H9 (cell line): ENCODE data around the gene OR8B8. TPM values are rescaled to one million over a fixed set of nuclear protein-coding genes. Genes with fewer than 3 reads are reported as not detected.
"Not testable (repeated sequence)": the region's sequence is repeated elsewhere in the genome, so short reads cannot be mapped to it uniquely, and the experiment has no call there.

Source experiments
- DNase-seq: peaks from one replicate; pipeline ENCODE4 v3.0.0-alpha.2; 2017
- H2AFZ ChIP-seq: one replicate; pipeline ENCODE4 v1.6.1; 2013; ENCODE audit warnings: mild to moderate bottlenecking, low read length, control low read depth, moderate library complexity
- H2AK5ac ChIP-seq: 2 replicates; pipeline ENCODE4 v1.6.1; 2013; ENCODE audit warnings: low read length, control low read depth, mixed read lengths; ENCODE audit not compliant: insufficient read length
- H2BK120ac ChIP-seq: one replicate; pipeline ENCODE4 v1.6.1; 2013; ENCODE audit warnings: low read depth, mild to moderate bottlenecking, low read length, control low read depth, inconsistent platforms; ENCODE audit not compliant: poor library complexity, severe bottlenecking
- H2BK12ac ChIP-seq: 2 replicates; pipeline ENCODE4 v1.6.1; 2013; ENCODE audit warnings: low read length, control low read depth, mixed read lengths, low read depth; ENCODE audit not compliant: insufficient read length
- H2BK15ac ChIP-seq: 2 replicates; pipeline ENCODE4 v1.6.1; 2013; ENCODE audit warnings: low read depth, low read length, control low read depth
- H2BK20ac ChIP-seq: one replicate; pipeline ENCODE4 v1.6.1; 2013; ENCODE audit warnings: low read depth, mild to moderate bottlenecking, low read length, control low read depth, inconsistent platforms; ENCODE audit not compliant: poor library complexity, severe bottlenecking
- H2BK5ac ChIP-seq: 2 replicates; pipeline ENCODE4 v1.6.1; 2013; ENCODE audit warnings: low read length, control low read depth, mixed read lengths; ENCODE audit not compliant: insufficient read length
- H3K14ac ChIP-seq: 2 replicates; pipeline ENCODE4 v1.6.1; 2013; ENCODE audit warnings: low read length, control low read depth; ENCODE audit not compliant: insufficient read depth
- H3K18ac ChIP-seq: 2 replicates; pipeline ENCODE4 v1.6.1; 2013; ENCODE audit warnings: low read depth, mild to moderate bottlenecking, mixed read lengths, low read length, control low read depth; ENCODE audit not compliant: insufficient read length
- H3K23ac ChIP-seq: 2 replicates; pipeline ENCODE4 v1.6.1; 2013; ENCODE audit warnings: low read length, control low read depth, mixed read lengths, low read depth; ENCODE audit not compliant: insufficient read length
- H3K23me2 ChIP-seq: 2 replicates; pipeline ENCODE4 v1.6.1; 2013; ENCODE audit warnings: low read depth, mild to moderate bottlenecking, mixed read lengths, low read length, control low read depth; ENCODE audit not compliant: insufficient read length, poor library complexity, severe bottlenecking
- H3K27ac ChIP-seq: 2 replicates; pipeline ENCODE4 v1.5.1; 2013; ENCODE audit warnings: low read length, control low read depth, mixed read lengths, low read depth; ENCODE audit not compliant: insufficient read length
- H3K27me3 ChIP-seq: 2 replicates; pipeline ENCODE4 v1.6.1; 2013; ENCODE audit warnings: low read length, control low read depth, inconsistent platforms; ENCODE audit not compliant: insufficient read depth
- H3K4ac ChIP-seq: 2 replicates; pipeline ENCODE4 v1.6.1; 2013; ENCODE audit warnings: low read depth, mild to moderate bottlenecking, control low read depth, inconsistent platforms, low read length, moderate library complexity
- H3K4me1 ChIP-seq: 2 replicates; pipeline ENCODE4 v1.6.1; 2013; ENCODE audit warnings: low read length, control low read depth, inconsistent platforms; ENCODE audit not compliant: insufficient read depth
- H3K4me2 ChIP-seq: 2 replicates; pipeline ENCODE4 v1.6.1; 2013; ENCODE audit warnings: low read length, control low read depth, mixed read lengths; ENCODE audit not compliant: insufficient read length, insufficient read depth
- H3K56ac ChIP-seq: 2 replicates; pipeline ENCODE4 v1.6.1; 2013; ENCODE audit warnings: low read depth, mild to moderate bottlenecking, mixed read lengths, low read length, control low read depth; ENCODE audit not compliant: insufficient read length
- H3K79me1 ChIP-seq: 2 replicates; pipeline ENCODE4 v1.6.1; 2013; ENCODE audit warnings: low read depth, mild to moderate bottlenecking, moderate library complexity, low read length, control low read depth, inconsistent platforms; ENCODE audit not compliant: insufficient read depth, poor library complexity, severe bottlenecking
- H3K79me2 ChIP-seq: 2 replicates; pipeline ENCODE4 v1.6.1; 2013; ENCODE audit warnings: low read length, control low read depth, inconsistent platforms; ENCODE audit not compliant: insufficient read depth
- H3K9ac ChIP-seq: 2 replicates; pipeline ENCODE4 v1.6.1; 2013; ENCODE audit warnings: low read length, control low read depth, mixed read lengths; ENCODE audit not compliant: insufficient read length; ENCODE audit errors: extremely low read depth
- H3K9me3 ChIP-seq: one replicate; pipeline ENCODE4 v1.6.1; 2013; ENCODE audit warnings: low read depth, low read length, inconsistent platforms; ENCODE audit not compliant: control insufficient read depth
- H3T11ph ChIP-seq: one replicate; pipeline ENCODE4 v1.6.1; 2013; ENCODE audit warnings: mild to moderate bottlenecking, low read length, control low read depth, inconsistent platforms
- H4K20me1 ChIP-seq: one replicate; pipeline ENCODE4 v1.6.1; 2013; ENCODE audit not compliant: control insufficient read depth, insufficient read length, insufficient read depth
- H4K5ac ChIP-seq: 2 replicates; pipeline ENCODE4 v1.6.1; 2013; ENCODE audit warnings: low read depth, mild to moderate bottlenecking, mixed read lengths, low read length, control low read depth; ENCODE audit not compliant: insufficient read length
- H4K8ac ChIP-seq: replicated peaks from 2 replicates; pipeline ENCODE4 v1.6.1; 2013; ENCODE audit warnings: low read length, control low read depth, mixed read lengths, low read depth; ENCODE audit not compliant: insufficient read length
- H4K91ac ChIP-seq: 2 replicates; pipeline ENCODE4 v1.6.1; 2013; ENCODE audit warnings: low read depth, mild to moderate bottlenecking, moderate library complexity, mixed read lengths, low read length, control low read depth; ENCODE audit not compliant: insufficient read length
- H3K27ac Mint-ChIP-seq, 3 experiments: 2 replicates in 2 of 3; 3 replicates in 1 of 3; pipeline ENCODE4 v1.8.0; 2020 to 2021; ENCODE audit warnings: mixed read lengths in 3 of 3, mild to moderate bottlenecking in 1 of 3, moderate library complexity in 1 of 3
- H3K27me3 Mint-ChIP-seq: 2 replicates; pipeline ENCODE4 v1.8.0; 2021; ENCODE audit warnings: low read depth, mild to moderate bottlenecking, moderate library complexity, mixed read lengths
- H3K36me3 Mint-ChIP-seq, 3 experiments: 2 replicates in 2 of 3; 3 replicates in 1 of 3; pipeline ENCODE4 v1.8.0; 2020 to 2021; ENCODE audit warnings: low read depth in 3 of 3, mixed read lengths in 3 of 3; ENCODE audit not compliant: insufficient read depth in 1 of 3
- H3K4me1 Mint-ChIP-seq, 2 experiments: 2 replicates each; pipeline ENCODE4 v1.8.0; 2020; ENCODE audit warnings: mixed read lengths in 2 of 2
- H3K4me3 Mint-ChIP-seq, 2 experiments: 2 replicates in 1 of 2; 3 replicates in 1 of 2; pipeline ENCODE4 v1.8.0; 2020 to 2021; ENCODE audit warnings: mild to moderate bottlenecking in 2 of 2, mixed read lengths in 2 of 2, moderate library complexity in 1 of 2
- H3K9me3 Mint-ChIP-seq, 2 experiments: 2 replicates in 1 of 2; 3 replicates in 1 of 2; pipeline ENCODE4 v1.8.0; 2020; ENCODE audit warnings: mild to moderate bottlenecking in 2 of 2, mixed read lengths in 2 of 2, moderate library complexity in 1 of 2
- CTCF ChIP-seq: fragments of 200-600 bp; sonication (generic); conservative IDR thresholded peaks from 3 replicates; pipeline ENCODE4 v1.8.0; 2021; ENCODE audit warnings: antibody characterized with exemption, mild to moderate bottlenecking
- WGBS: extraction: QIAGEN DNeasy Blood & Tissue Kit; methylation state at CpG from one replicate; pipeline ENCODE4 v1.1.7; 2013; ENCODE audit warnings: missing lambda C conversion rate, low lambda C conversion rate, mixed read lengths; ENCODE audit not compliant: insufficient read length; ENCODE audit errors: extremely low coverage; 5-methylcytosine and 5-hydroxymethylcytosine counted together
- total RNA-seq: library from RNA; stranded (reverse); gene quantifications from 2 replicates; pipeline ENCODE4 v1.2.1, GENCODE V29; 2021

OR8B8 gene
- total RNA-seq, 1 experiment from 2014 or later = not detected

- Mint-ChIP-seq H3K36me3 (0 out of 7 replicates have a peak, but pooled peaks cover 0 to 5% (median 0%) of the 10 kb centered on the region in 3 experiments), H3K4me3 (no peak overlapping the region), H3K4me1 (no peaks in the 10 kb centered on the region), H3K27me3 (no peaks in the 10 kb centered on the region), H3K27ac (no peak overlapping the region), H3K9me3 (peaks cover 0 to 3% of the 10 kb centered on the region in 2 experiments; a peak in 3 of 5 replicates)
- H2BK120ac ChIP-seq = no peak overlapping the region
- no peaks in the 10 kb centered on the region for H3K27me3 ChIP-seq
- H4K8ac ChIP-seq = no peak overlapping the region
- H3K18ac ChIP-seq = no peak overlapping the region
- H4K5ac ChIP-seq = no peak overlapping the region
- no peak overlapping the region for H3K4me2 ChIP-seq
- no peak overlapping the region for H2AFZ ChIP-seq
- H3T11ph ChIP-seq = no peak overlapping the region
- H3K56ac ChIP-seq = no peak overlapping the region
- no peak overlapping the region for H2AK5ac ChIP-seq
- no peak for DNase-seq
- no peaks in the 10 kb centered on the region for H3K79me2 ChIP-seq
- no peaks in the 10 kb centered on the region for H3K4me1 ChIP-seq
- H3K23ac ChIP-seq = no peak overlapping the region
- H4K20me1 ChIP-seq = no peaks in the 10 kb centered on the region
- H2BK15ac ChIP-seq = no peak overlapping the region
- H2BK5ac ChIP-seq = no peak overlapping the region
- no CpG with 5 or more reads among the region's 1 CpG for whole genome bisulfite sequencing
- H3K23me2 ChIP-seq = no peaks in the 10 kb centered on the region
- no peak overlapping the region for H3K4ac ChIP-seq
- H3K14ac ChIP-seq = no peak overlapping the region
- no peak overlapping the region for H4K91ac ChIP-seq
- H2BK12ac ChIP-seq = no peak overlapping the region
- H2BK20ac ChIP-seq = no peak overlapping the region
- no peak for TF ChIP-seq CTCF
- H3K9ac ChIP-seq = no peak overlapping the region
- no peaks in the 10 kb centered on the region for H3K9me3 ChIP-seq
- H3K27ac ChIP-seq = no peak overlapping the region
- H3K79me1 ChIP-seq = no peaks in the 10 kb centered on the region
Measured at GRCh38 chr11:124460459-124460858, 15.0 kb upstream of the OR8B8 start.

- not testable (repeated sequence) for H2AFZ ChIP-seq, H3K18ac ChIP-seq, H4K20me1 ChIP-seq, H4K91ac ChIP-seq, H2BK12ac ChIP-seq, H2BK20ac ChIP-seq, H3K56ac ChIP-seq, H3K4ac ChIP-seq, H3K27ac Mint-ChIP-seq, H3K23me2 ChIP-seq, H3K9me3 ChIP-seq, H2AK5ac ChIP-seq, H3K4me1 ChIP-seq, H3T11ph ChIP-seq, H3K27me3 ChIP-seq, H3K79me1 ChIP-seq, H3K4me3 Mint-ChIP-seq, H3K4me1 Mint-ChIP-seq, H3K4me2 ChIP-seq, H4K8ac ChIP-seq, DNase-seq, H3K36me3 Mint-ChIP-seq, H3K9ac ChIP-seq, H3K27ac ChIP-seq, H2BK120ac ChIP-seq, H2BK5ac ChIP-seq, H2BK15ac ChIP-seq, H3K79me2 ChIP-seq, H3K27me3 Mint-ChIP-seq, H3K14ac ChIP-seq, H4K5ac ChIP-seq, H3K23ac ChIP-seq, H3K9me3 Mint-ChIP-seq
- no CpG with 5 or more reads among the region's 7 CpGs for WGBS
Measured at GRCh38 chr11:124459379-124459778, 13.9 kb upstream of the OR8B8 start.
